Rectal smooth muscle tissue (tissue), 1 donor: ENCODE results near the gene SCYL2.
"Not testable (repeated sequence)": the region's sequence is repeated elsewhere in the genome, so short reads cannot be mapped to it uniquely, and the experiment has no call there.

Experiments used
- H3K27ac ChIP-seq: one replicate; pipeline ENCODE4 v1.7.0; 2013; ENCODE audit warnings: low read depth, low read length, inconsistent platforms
- H3K27me3 ChIP-seq: one replicate; pipeline ENCODE4 v1.7.0; 2013; ENCODE audit warnings: low read length; ENCODE audit not compliant: control insufficient read depth, insufficient read depth
- H3K36me3 ChIP-seq: one replicate; pipeline ENCODE4 v1.7.0; 2013; ENCODE audit warnings: low read length; ENCODE audit not compliant: control insufficient read depth, insufficient read depth
- H3K4me1 ChIP-seq: one replicate; pipeline ENCODE4 v1.7.0; 2013; ENCODE audit warnings: low read length; ENCODE audit not compliant: control insufficient read depth, insufficient read depth
- H3K4me3 ChIP-seq: one replicate; pipeline ENCODE4 v1.7.0; 2013; ENCODE audit warnings: low read length
- H3K9ac ChIP-seq: one replicate; pipeline ENCODE4 v1.7.0; 2013; ENCODE audit warnings: low read length

SCYL2 gene

GRCh38 chr12:100303831-100304230 is 36.9 kb downstream of the SCYL2 start:
- peaks cover 8% of the 10 kb centered on the region for H3K36me3 ChIP-seq
- H3K27ac ChIP-seq, result no peak overlapping the region
- H3K27me3 ChIP-seq, result no peaks in the 10 kb centered on the region
- H3K4me3 ChIP-seq, result no peak overlapping the region
- no peak overlapping the region for H3K9ac ChIP-seq
- no peaks in the 10 kb centered on the region for H3K4me1 ChIP-seq

GRCh38 chr12:100304334-100304733 is 37.4 kb downstream of the SCYL2 start:
- H3K27me3 ChIP-seq, H3K4me1 ChIP-seq, H3K4me3 ChIP-seq, H3K27ac ChIP-seq, H3K36me3 ChIP-seq, H3K9ac ChIP-seq: not testable (repeated sequence)

- H3K27me3 ChIP-seq, H3K4me3 ChIP-seq, H3K4me1 ChIP-seq, H3K9ac ChIP-seq, H3K36me3 ChIP-seq, H3K27ac ChIP-seq: not testable (repeated sequence)
These were observed 41.2 kb downstream of the SCYL2 start for GRCh38 chr12:100308138-100308537.

- Histone ChIP-seq H3K9ac (no peak overlapping the region), H3K4me3 (no peak overlapping the region), H3K36me3 (peaks cover 2% of the 10 kb centered on the region), H3K27ac (no peak overlapping the region), H3K27me3 (no peaks in the 10 kb centered on the region), H3K4me1 (no peaks in the 10 kb centered on the region)
These were observed 44.3 kb downstream of the SCYL2 start for GRCh38 chr12:100311317-100311716.

GRCh38 chr12:100317371-100317770 is 50.4 kb downstream of the SCYL2 start:
- H3K4me1 ChIP-seq, result no peaks in the 10 kb centered on the region
- H3K9ac ChIP-seq, result no peak overlapping the region
- peaks cover 2% of the 10 kb centered on the region for H3K36me3 ChIP-seq
- no peak overlapping the region for H3K4me3 ChIP-seq
- no peak overlapping the region for H3K27ac ChIP-seq
- no peaks in the 10 kb centered on the region for H3K27me3 ChIP-seq

GRCh38 chr12:100324498-100324897 is 57.5 kb downstream of the SCYL2 start:
- Histone ChIP-seq H3K36me3 (peaks cover 3% of the 10 kb centered on the region), H3K27me3 (no peaks in the 10 kb centered on the region), H3K4me1 (no peaks in the 10 kb centered on the region), H3K9ac (no peak overlapping the region), H3K27ac (no peak overlapping the region), H3K4me3 (no peak overlapping the region)

- Histone ChIP-seq H3K4me1 (no peaks in the 10 kb centered on the region), H3K9ac (no peak overlapping the region), H3K27ac (no peak overlapping the region), H3K27me3 (no peaks in the 10 kb centered on the region), H3K36me3 (peaks cover 5% of the 10 kb centered on the region), H3K4me3 (no peak overlapping the region)
These were observed 59.2 kb downstream of the SCYL2 start for GRCh38 chr12:100326208-100326607.

GRCh38 chr12:100329800-100330199 is 62.8 kb downstream of the SCYL2 start:
- no peaks in the 10 kb centered on the region for H3K27me3 ChIP-seq
- H3K4me3 ChIP-seq, result no peak overlapping the region
- H3K27ac ChIP-seq, result no peak overlapping the region
- H3K9ac ChIP-seq, result no peak overlapping the region
- no peaks in the 10 kb centered on the region for H3K4me1 ChIP-seq
- H3K36me3 ChIP-seq, result peaks cover 5% of the 10 kb centered on the region

- no peaks in the 10 kb centered on the region for H3K4me1 ChIP-seq
- H3K27ac ChIP-seq, result no peak overlapping the region
- peaks cover 5% of the 10 kb centered on the region for H3K36me3 ChIP-seq
- H3K27me3 ChIP-seq, result no peaks in the 10 kb centered on the region
- H3K4me3 ChIP-seq, result no peak overlapping the region
- H3K9ac ChIP-seq, result no peak overlapping the region
These were observed 64.9 kb downstream of the SCYL2 start for GRCh38 chr12:100331871-100332270.

- H3K36me3 ChIP-seq, result peaks cover 2% of the 10 kb centered on the region
- no peak overlapping the region for H3K9ac ChIP-seq
- H3K27ac ChIP-seq, result no peak overlapping the region
- H3K4me3 ChIP-seq, result no peak overlapping the region
- no peaks in the 10 kb centered on the region for H3K27me3 ChIP-seq
- no peaks in the 10 kb centered on the region for H3K4me1 ChIP-seq
These were observed 65.9 kb downstream of the SCYL2 start for GRCh38 chr12:100332852-100333251.

- no peak overlapping the region for H3K4me3 ChIP-seq
- H3K36me3 ChIP-seq, result no peaks in the 10 kb centered on the region
- no peak overlapping the region for H3K9ac ChIP-seq
- H3K27me3 ChIP-seq, result no peaks in the 10 kb centered on the region
- H3K4me1 ChIP-seq, result no peaks in the 10 kb centered on the region
- H3K27ac ChIP-seq, result no peak overlapping the region
These were observed 70.3 kb downstream of the SCYL2 start for GRCh38 chr12:100337299-100337698.

GRCh38 chr12:100337727-100338126 is 70.8 kb downstream of the SCYL2 start:
- Histone ChIP-seq H3K27ac (no peak overlapping the region), H3K36me3 (no peaks in the 10 kb centered on the region), H3K27me3 (no peaks in the 10 kb centered on the region)

GRCh38 chr12:100339071-100339470 is 72.1 kb downstream of the SCYL2 start:
- Histone ChIP-seq H3K4me1 (no peaks in the 10 kb centered on the region), H3K27ac (no peak overlapping the region), H3K27me3 (no peaks in the 10 kb centered on the region), H3K4me3 (no peak overlapping the region), H3K36me3 (no peaks in the 10 kb centered on the region), H3K9ac (no peak overlapping the region)

More at GRCh38 chr12:100337727-100338126, 70.8 kb downstream of the SCYL2 start:
- Histone ChIP-seq H3K4me3 (no peak overlapping the region), H3K9ac (no peak overlapping the region), H3K4me1 (no peaks in the 10 kb centered on the region)
